GM12891 (cell line): ENCODE data around the gene APBB1IP.

Source experiments
- POLR2A ChIP-seq: IDR thresholded peaks from 2 replicates; pipeline ENCODE4 v1.6.1; 2011; ENCODE audit warnings: low read depth, low read length, control low read depth
- POLR2AphosphoS5 ChIP-seq: IDR thresholded peaks from 2 replicates; pipeline ENCODE4 v1.6.1; 2011; ENCODE audit warnings: low read depth, low read length, control low read depth
- TAF1 ChIP-seq: IDR thresholded peaks from 2 replicates; pipeline ENCODE4 v1.6.1; 2011; ENCODE audit warnings: low read depth, low read length, control low read depth

- TF ChIP-seq TAF1 (no peak), POLR2A (no peak), POLR2AphosphoS5 (no peak)
Measured at GRCh38 chr10:26479766-26480492, 41.8 kb downstream of the APBB1IP start.
